Measurements from ENCODE around the gene RIMKLA.

Gene RIMKLA

DNA sequence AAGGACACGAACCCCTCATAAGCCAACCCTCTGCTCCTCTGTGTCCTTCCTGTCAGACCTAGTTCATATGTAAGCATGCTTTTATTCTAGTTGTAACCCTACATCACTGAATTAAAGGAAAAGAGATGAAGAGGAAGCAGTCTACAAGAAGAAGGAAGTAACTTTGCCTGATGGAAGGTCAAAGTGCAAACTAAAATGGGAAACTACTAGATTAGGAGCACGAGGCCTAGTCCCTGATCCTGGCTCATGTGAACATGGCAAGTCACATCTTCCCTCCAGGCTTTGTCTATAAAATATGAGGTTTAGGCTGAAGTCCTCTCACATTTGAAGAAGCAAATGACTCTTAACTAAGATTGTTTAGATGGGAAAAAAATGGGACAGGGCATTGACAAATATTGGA is 62.1 kb downstream of the RIMKLA start:
- DNase-seq (ENCODE audit: extremely low spot score), result no peak
- POLR2A ChIA-PET, result no interaction called here
- CTCF ChIA-PET, result no interaction called here
- TF ChIP-seq FOXK2 (IDR thresholded peaks at IDR 0.05) (no peak), TARDBP (IDR thresholded peaks at IDR 0.05) (no peak), ELF4 (IDR thresholded peaks at IDR 0.05) (no peak), FOXA1 (IDR thresholded peaks at IDR 0.05) (no peak)

DNA sequence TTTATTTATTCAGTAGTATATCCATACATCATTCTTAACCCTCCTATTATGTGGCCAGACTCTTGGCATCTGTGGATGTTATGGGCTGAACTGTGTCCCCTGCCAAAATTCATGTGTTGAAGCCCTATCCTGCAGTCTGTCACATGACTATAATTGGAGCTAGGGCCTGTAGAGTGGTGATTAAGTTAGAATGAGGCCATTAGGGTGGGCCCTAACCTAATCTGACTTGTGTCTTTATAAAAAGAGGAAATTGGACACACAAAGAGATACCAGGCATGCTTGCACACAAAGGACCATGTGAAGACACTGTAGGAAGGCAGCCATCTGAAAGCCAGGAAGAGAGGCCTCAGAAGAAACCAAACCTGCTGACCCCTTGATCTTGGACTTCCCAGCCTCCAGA is 68.7 kb downstream of the RIMKLA start:
- ChIA-PET CTCF (no interaction called here), POLR2A (no interaction called here)
- TF ChIP-seq BHLHE40 (IDR thresholded peaks at IDR 0.05; ENCODE audit: borderline replicate concordance) (no peak), TARDBP (IDR thresholded peaks at IDR 0.05) (no peak), FOXM1 (IDR thresholded peaks at IDR 0.05; ENCODE audit: borderline replicate concordance) (no peak)
- TF ChIP-seq, protein P1, sequence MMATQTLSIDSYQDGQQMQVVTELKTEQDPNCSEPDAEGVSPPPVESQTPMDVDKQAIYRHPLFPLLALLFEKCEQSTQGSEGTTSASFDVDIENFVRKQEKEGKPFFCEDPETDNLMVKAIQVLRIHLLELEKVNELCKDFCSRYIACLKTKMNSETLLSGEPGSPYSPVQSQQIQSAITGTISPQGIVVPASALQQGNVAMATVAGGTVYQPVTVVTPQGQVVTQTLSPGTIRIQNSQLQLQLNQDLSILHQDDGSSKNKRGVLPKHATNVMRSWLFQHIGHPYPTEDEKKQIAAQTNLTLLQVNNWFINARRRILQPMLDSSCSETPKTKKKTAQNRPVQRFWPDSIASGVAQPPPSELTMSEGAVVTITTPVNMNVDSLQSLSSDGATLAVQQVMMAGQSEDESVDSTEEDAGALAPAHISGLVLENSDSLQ (IDR thresholded peaks at IDR 0.05), result no peak
- no peak for DNase-seq (ENCODE audit: extremely low spot score)

DNA sequence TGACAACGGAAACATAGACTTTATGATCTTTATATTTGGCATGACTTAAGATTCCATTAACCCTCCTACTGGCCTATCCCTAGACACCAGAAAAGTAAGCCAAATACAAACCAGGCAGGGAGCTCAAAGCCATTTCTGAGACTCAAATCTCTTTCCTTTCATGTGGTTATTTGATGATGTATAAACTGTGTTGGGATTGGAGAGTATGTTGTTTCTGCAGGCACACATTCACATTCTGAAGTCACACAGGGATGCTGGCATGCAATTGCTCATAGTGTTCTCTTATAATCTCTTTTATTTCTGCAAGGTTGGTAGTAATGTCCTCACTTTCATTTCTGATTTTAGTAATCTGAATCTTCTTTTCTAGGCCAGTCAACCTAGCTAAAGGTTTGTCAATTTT is 69.5 kb downstream of the RIMKLA start:
- ChIA-PET CTCF (interaction anchor here (0.7 kb wide), 1 partner anchor 9 kb away, joined by 3 read pairs; no protein-coding TSS in a partner anchor), POLR2A (no interaction called here)
- DNase-seq (ENCODE audit: extremely low spot score), result no peak
- TF ChIP-seq FOXK2 (IDR thresholded peaks at IDR 0.05) (no peak), HDGF (IDR thresholded peaks at IDR 0.05; ENCODE audit: borderline replicate concordance) (no peak), SUZ12 (IDR thresholded peaks at IDR 0.05) (no peak), TARDBP (IDR thresholded peaks at IDR 0.05) (no peak), ELF4 (IDR thresholded peaks at IDR 0.05) (no peak), CTBP1 (IDR thresholded peaks at IDR 0.05; ENCODE audit: borderline replicate concordance) (no peak), FOXA1 (IDR thresholded peaks at IDR 0.05) (no peak), SP1 (IDR thresholded peaks at IDR 0.05) (no peak), LEF1 (IDR thresholded peaks at IDR 0.05; ENCODE audit: borderline replicate concordance) (no peak), ARNT (IDR thresholded peaks at IDR 0.05) (no peak), ZNF384 (IDR thresholded peaks at IDR 0.05) (no peak)
- TF ChIP-seq, protein P1 (IDR thresholded peaks at IDR 0.05), result no peak

GRCh38 chr1:42453386-42453785 is 72.8 kb downstream of the RIMKLA start:
- no peak for TF ChIP-seq FOXM1 (IDR thresholded peaks at IDR 0.05; ENCODE audit: borderline replicate concordance)
- TF ChIP-seq L3MBTL2 (conservative IDR thresholded peaks at IDR 0.05), result no peak
- no peak for TF ChIP-seq LEF1 (IDR thresholded peaks at IDR 0.05; ENCODE audit: borderline replicate concordance)
- no peak for TF ChIP-seq FOXA1 (IDR thresholded peaks at IDR 0.05)
- no peak for TF ChIP-seq FOXK2 (IDR thresholded peaks at IDR 0.05)
- TF ChIP-seq HDGF (IDR thresholded peaks at IDR 0.05; ENCODE audit: borderline replicate concordance), result no peak
- no peak for TF ChIP-seq ELF4 (IDR thresholded peaks at IDR 0.05)
- TF ChIP-seq BHLHE40 (IDR thresholded peaks at IDR 0.05; ENCODE audit: borderline replicate concordance), result no peak
- TF ChIP-seq ZNF384 (IDR thresholded peaks at IDR 0.05), result no peak
- TF ChIP-seq CTBP1 (IDR thresholded peaks at IDR 0.05; ENCODE audit: borderline replicate concordance), result no peak
- no peak for TF ChIP-seq ARNT (IDR thresholded peaks at IDR 0.05)
- no peak for DNase-seq (ENCODE audit: extremely low spot score)
- CTCF ChIA-PET, result no interaction called here

DNA sequence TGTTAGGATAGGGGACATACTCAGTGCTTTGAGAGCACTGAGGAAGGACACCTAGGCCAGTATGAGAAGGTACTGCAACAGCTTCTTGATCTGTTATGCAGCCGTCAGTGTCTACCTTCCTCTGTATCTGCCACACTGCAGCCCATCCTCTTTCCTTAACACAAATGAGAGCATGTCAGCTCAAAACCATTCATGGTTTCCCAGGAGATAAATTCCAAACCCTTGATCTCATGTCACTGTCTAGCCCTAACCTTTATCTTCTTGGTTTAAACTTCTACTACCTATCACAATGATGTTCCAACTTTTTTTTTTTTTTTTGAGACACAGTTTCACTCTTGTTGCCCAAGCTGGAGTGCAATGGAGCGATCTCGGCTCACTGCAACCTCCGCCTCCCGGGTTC is 73.8 kb downstream of the RIMKLA start:
- POLR2A ChIA-PET, result no interaction called here
- TF ChIP-seq FOXM1 (IDR thresholded peaks at IDR 0.05; ENCODE audit: borderline replicate concordance) (no peak), BHLHE40 (IDR thresholded peaks at IDR 0.05; ENCODE audit: borderline replicate concordance) (no peak), FOXA1 (IDR thresholded peaks at IDR 0.05) (no peak), FOXK2 (IDR thresholded peaks at IDR 0.05) (no peak), TARDBP (IDR thresholded peaks at IDR 0.05) (no peak), SP1 (IDR thresholded peaks at IDR 0.05) (no peak), SUZ12 (IDR thresholded peaks at IDR 0.05) (no peak), CTBP1 (IDR thresholded peaks at IDR 0.05; ENCODE audit: borderline replicate concordance) (no peak), L3MBTL2 (conservative IDR thresholded peaks at IDR 0.05) (no peak), ELF4 (IDR thresholded peaks at IDR 0.05) (no peak), LEF1 (IDR thresholded peaks at IDR 0.05; ENCODE audit: borderline replicate concordance) (no peak), ARNT (IDR thresholded peaks at IDR 0.05) (no peak), HDGF (IDR thresholded peaks at IDR 0.05; ENCODE audit: borderline replicate concordance) (no peak), NFRKB (IDR thresholded peaks at IDR 0.05) (no peak), ZNF384 (IDR thresholded peaks at IDR 0.05) (no peak)
- TF ChIP-seq, protein P1 (IDR thresholded peaks at IDR 0.05), result no peak
- CTCF ChIA-PET, result interaction anchor here (0.6 kb wide), 2 partner anchors 25 to 80 kb away, joined by 3 read pairs; no protein-coding TSS in a partner anchor
- no peak for DNase-seq (ENCODE audit: extremely low spot score)

More at GRCh38 chr1:42453386-42453785, 72.8 kb downstream of the RIMKLA start:
- POLR2A ChIA-PET, result no interaction called here

- ChIA-PET POLR2A (interaction anchor here (0.9 to 1.6 kb wide), 4 partner anchors 10 to 76 kb away, joined by 3 to 9 read pairs (median 4); partner anchors contain the start of gene RIMKLA), CTCF (no interaction called here)
- TF ChIP-seq L3MBTL2 (conservative IDR thresholded peaks at IDR 0.05) (peak; percentile 72), BHLHE40 (IDR thresholded peaks at IDR 0.05; ENCODE audit: borderline replicate concordance) (no peak)
- peak; percentile 83 for DNase-seq (ENCODE audit: extremely low spot score)
Observed at GRCh38 chr1:42456010-42456753, 75.6 kb downstream of the RIMKLA start, which contains the start of the genes PPCS and ZMYND12. Gene PPCS (plus strand): TSS chr1:42456543. CDS start chr1:42456566, 23 bp downstream. Gene ZMYND12 (minus strand): TSS chr1:42456022. CDS start chr1:42455997, 25 bp downstream.
